Pericardium fibroblast (primary cell): ENCODE results near the gene JPH3. TPM values are rescaled to one million over a fixed set of nuclear protein-coding genes. Genes with fewer than 3 reads are reported as not detected.

Source experiments
- total RNA-seq: library from RNA; depleted of rRNA; stranded (reverse); fragments of >200 nt; gene quantifications from 2 replicates; pipeline ENCODE4 v1.2.3, GENCODE V29; 2015

JPH3 gene
- total RNA-seq: not detected in 2 replicates

GRCh38 chr16:87602001-87602775 lies at the start of gene JPH3:
Gene JPH3 (plus strand): TSS chr16:87602508. CDS start chr16:87603147, 639 bp downstream.

Other genes starting within 250 kb of the JPH3 start
- 27.5 and 39.8 TPM in 2 replicates for gene FBXO31, start 218.7 kb upstream of the JPH3 start, total RNA-seq
- 48.5 and 50.1 TPM in 2 replicates for gene MAP1LC3B, start 210.2 kb upstream of the JPH3 start, total RNA-seq
- 7.0 and 9.3 TPM in 2 replicates for gene ZCCHC14, start 109.5 kb upstream of the JPH3 start, total RNA-seq
- gene KLHDC4, start 163.5 kb downstream of the JPH3 start, total RNA-seq: 5.7 and 7.2 TPM in 2 replicates